ENCODE results near the gene PGC.

DNA sequence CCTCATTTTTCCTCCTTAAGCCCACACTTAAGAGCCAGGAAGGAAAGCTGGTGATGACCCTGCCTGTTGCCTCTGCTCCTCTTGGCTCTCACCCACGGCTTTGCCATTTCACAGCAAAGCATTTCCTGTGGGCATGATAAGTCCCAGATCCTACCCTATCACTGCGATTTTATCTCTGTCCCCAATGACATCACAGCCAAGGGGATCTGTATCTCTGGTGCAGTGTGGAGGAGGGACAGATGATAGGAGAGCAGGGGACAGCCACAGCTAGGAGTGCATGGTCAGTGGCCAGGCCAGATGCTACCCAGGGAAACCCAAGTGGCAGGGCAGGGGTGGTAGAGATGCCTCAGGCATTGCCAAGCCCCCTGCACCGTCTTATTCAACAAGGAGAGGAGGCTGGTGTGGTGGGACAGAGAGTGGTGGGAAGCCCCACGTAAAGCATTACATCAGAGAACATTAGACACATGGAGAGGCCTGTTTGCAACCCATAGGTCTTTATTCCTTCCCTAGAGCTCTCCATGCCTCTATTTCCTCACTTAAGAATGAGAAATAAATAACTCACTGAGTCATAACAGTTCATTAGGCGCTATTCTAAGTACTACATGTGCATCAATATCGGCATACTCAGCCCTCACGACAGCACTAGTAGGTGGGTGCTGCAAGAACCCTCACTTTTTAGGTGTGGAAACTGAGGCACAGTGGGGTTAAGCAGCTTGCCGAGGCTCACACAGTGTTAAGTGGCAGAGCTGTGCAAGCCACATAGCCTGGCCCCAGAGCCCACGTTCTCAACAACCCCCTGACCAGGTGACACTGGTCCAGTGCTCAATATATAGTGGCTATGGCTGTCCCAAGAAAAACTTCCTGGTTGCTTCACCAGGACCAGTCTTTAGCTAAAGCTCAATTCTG lies 16.4 kb downstream of the PGC start:
- TF ChIP-seq, protein P1, sequence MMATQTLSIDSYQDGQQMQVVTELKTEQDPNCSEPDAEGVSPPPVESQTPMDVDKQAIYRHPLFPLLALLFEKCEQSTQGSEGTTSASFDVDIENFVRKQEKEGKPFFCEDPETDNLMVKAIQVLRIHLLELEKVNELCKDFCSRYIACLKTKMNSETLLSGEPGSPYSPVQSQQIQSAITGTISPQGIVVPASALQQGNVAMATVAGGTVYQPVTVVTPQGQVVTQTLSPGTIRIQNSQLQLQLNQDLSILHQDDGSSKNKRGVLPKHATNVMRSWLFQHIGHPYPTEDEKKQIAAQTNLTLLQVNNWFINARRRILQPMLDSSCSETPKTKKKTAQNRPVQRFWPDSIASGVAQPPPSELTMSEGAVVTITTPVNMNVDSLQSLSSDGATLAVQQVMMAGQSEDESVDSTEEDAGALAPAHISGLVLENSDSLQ (IDR thresholded peaks at IDR 0.05): no peak
- TF ChIP-seq, protein P2, sequence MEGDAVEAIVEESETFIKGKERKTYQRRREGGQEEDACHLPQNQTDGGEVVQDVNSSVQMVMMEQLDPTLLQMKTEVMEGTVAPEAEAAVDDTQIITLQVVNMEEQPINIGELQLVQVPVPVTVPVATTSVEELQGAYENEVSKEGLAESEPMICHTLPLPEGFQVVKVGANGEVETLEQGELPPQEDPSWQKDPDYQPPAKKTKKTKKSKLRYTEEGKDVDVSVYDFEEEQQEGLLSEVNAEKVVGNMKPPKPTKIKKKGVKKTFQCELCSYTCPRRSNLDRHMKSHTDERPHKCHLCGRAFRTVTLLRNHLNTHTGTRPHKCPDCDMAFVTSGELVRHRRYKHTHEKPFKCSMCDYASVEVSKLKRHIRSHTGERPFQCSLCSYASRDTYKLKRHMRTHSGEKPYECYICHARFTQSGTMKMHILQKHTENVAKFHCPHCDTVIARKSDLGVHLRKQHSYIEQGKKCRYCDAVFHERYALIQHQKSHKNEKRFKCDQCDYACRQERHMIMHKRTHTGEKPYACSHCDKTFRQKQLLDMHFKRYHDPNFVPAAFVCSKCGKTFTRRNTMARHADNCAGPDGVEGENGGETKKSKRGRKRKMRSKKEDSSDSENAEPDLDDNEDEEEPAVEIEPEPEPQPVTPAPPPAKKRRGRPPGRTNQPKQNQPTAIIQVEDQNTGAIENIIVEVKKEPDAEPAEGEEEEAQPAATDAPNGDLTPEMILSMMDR (IDR thresholded peaks at IDR 0.05 in 2 of 3, conservative IDR thresholded peaks at IDR 0.05 in 1 of 3; ENCODE audit: insufficient read depth in 2 of 3, low read depth in 1 of 3, low read length in 3 of 3): no peak
